GM12878 (cell line): Measurements from ENCODE around the gene NTPCR. TPM values are rescaled to one million over a fixed set of nuclear protein-coding genes. Genes with fewer than 3 reads are reported as not detected.
A peak's percentile ranks its signal among the peaks of the same experiment; 100 is the strongest.

Experiments used
- BCL11A ChIP-seq: IDR thresholded peaks from 2 replicates; pipeline ENCODE4 v1.6.1; 2011; ENCODE audit warnings: low read depth, low read length
- CEBPB ChIP-seq, 2 experiments: fragments of 150-350 bp in 1 of 2; IDR thresholded peaks; 2 replicates each; pipeline ENCODE4 v1.6.1; 2012 to 2014; ENCODE audit warnings: low read depth in 2 of 2, low read length in 2 of 2, borderline replicate concordance in 1 of 2, inconsistent platforms in 1 of 2
- CREB1 ChIP-seq: IDR thresholded peaks from 2 replicates; pipeline ENCODE4 v1.6.1; 2012; ENCODE audit warnings: low read depth, mild to moderate bottlenecking, inconsistent platforms
- ESRRA ChIP-seq: IDR thresholded peaks from 2 replicates; pipeline ENCODE4 v1.6.1; 2012; ENCODE audit warnings: mild to moderate bottlenecking, low read length, improper control_type of control experiment
- EZH2 ChIP-seq: IDR thresholded peaks from 2 replicates; pipeline ENCODE4 v1.6.1; 2012; ENCODE audit warnings: low read depth, mild to moderate bottlenecking, control low read depth, inconsistent platforms, low read length, borderline replicate concordance; ENCODE audit not compliant: control insufficient read depth
- HDGF ChIP-seq: fragments of 450-650 bp; IDR thresholded peaks from 2 replicates; pipeline ENCODE4 v1.6.1; 2016; ENCODE audit warnings: antibody characterized with exemption
- KDM1A ChIP-seq: fragments of 200-600 bp; sonication (generic); IDR thresholded peaks from 2 replicates; pipeline ENCODE4 v1.6.1; 2016; ENCODE audit warnings: borderline replicate concordance
- MTA2 ChIP-seq: fragments of 450-650 bp; IDR thresholded peaks from 2 replicates; pipeline ENCODE4 v1.6.1; 2016; ENCODE audit warnings: low read depth, mild to moderate bottlenecking, moderate library complexity
- MYC ChIP-seq: IDR thresholded peaks from 2 replicates; pipeline ENCODE4 v1.6.1; 2011; ENCODE audit warnings: mild to moderate bottlenecking, low read length, moderate library complexity, inconsistent platforms; ENCODE audit not compliant: insufficient read depth, insufficient replicate concordance, insufficient read length, severe bottlenecking
- NFIC ChIP-seq: IDR thresholded peaks from 2 replicates; pipeline ENCODE4 v1.6.1; 2012; ENCODE audit warnings: low read depth, mild to moderate bottlenecking, inconsistent platforms, low read length, moderate library complexity
- PAX5 ChIP-seq: IDR thresholded peaks from 2 replicates; pipeline ENCODE4 v1.6.1; 2011; ENCODE audit warnings: low read depth, low read length, borderline replicate concordance
- RAD21 ChIP-seq: IDR thresholded peaks from 2 replicates; pipeline ENCODE4 v1.6.1; 2011; ENCODE audit warnings: mild to moderate bottlenecking, low read depth, low read length, moderate library complexity; ENCODE audit not compliant: insufficient read depth
- RBBP5 ChIP-seq: fragments of 200-600 bp; sonication (generic); conservative IDR thresholded peaks from 2 replicates; pipeline ENCODE4 v1.6.1; 2016
- SMARCA5 ChIP-seq: fragments of 450-650 bp; IDR thresholded peaks from 2 replicates; pipeline ENCODE4 v1.6.1; 2017; ENCODE audit warnings: mild to moderate bottlenecking
- TARDBP ChIP-seq: IDR thresholded peaks from 2 replicates; pipeline ENCODE4 v1.6.1; 2016; ENCODE audit warnings: borderline replicate concordance
- TCF7 ChIP-seq: IDR thresholded peaks from 2 replicates; pipeline ENCODE4 v1.6.1; 2014; ENCODE audit warnings: antibody characterized with exemption, borderline replicate concordance
- ZZZ3 ChIP-seq: IDR thresholded peaks from 2 replicates; pipeline ENCODE4 v1.6.1; 2011; ENCODE audit warnings: low read depth; ENCODE audit not compliant: control insufficient read depth, insufficient read length
- polyA plus RNA-seq, 11 experiments: library from polyadenylated mRNA; depleted of rRNA in 4 of 11; unstranded in 6 of 11; stranded (reverse) in 5 of 11; fragments of >200 nt; fragmentation: Nextera tagmentation in 4 of 11; fragmentation: Illumina TruSeq in 1 of 11; extraction: Ambion mirVana in 4 of 11; extraction: Trizol in 1 of 11; gene quantifications; 1 replicate in 1 of 11; 2 replicates in 10 of 11; pipeline versions ENCODE4 v1.2.1 to v1.2.3, GENCODE V29; 2011 to 2016; ENCODE audit warnings: inconsistent platforms in 2 of 11, missing spikeins in 2 of 11, low read depth in 1 of 11
- total RNA-seq, 4 experiments: library from RNA; depleted of rRNA in 3 of 4; stranded (reverse); fragments of >200 nt in 3 of 4; fragmentation: Illumina TruSeq in 1 of 4; extraction: Trizol in 1 of 4; gene quantifications; 2 replicates each; pipeline versions ENCODE4 v1.2.1 to v1.2.3, GENCODE V29; 2013 to 2021
- TF ChIP-seq, protein P1 (sequence below): fragments of 450-650 bp; IDR thresholded peaks from 2 replicates; pipeline ENCODE4 v1.6.1; 2017; ENCODE audit warnings: mild to moderate bottlenecking
- TF ChIP-seq, protein P2 (sequence below): fragments of 450-650 bp; IDR thresholded peaks from 2 replicates; pipeline ENCODE4 v1.6.1; 2017; ENCODE audit warnings: low read depth, mild to moderate bottlenecking, moderate library complexity
- TF ChIP-seq, protein P3 (sequence below): fragments of 450-650 bp; formaldehyde crosslinking; IDR thresholded peaks from 2 replicates; pipeline ENCODE4 v1.4.0; 2020; ENCODE audit warnings: mild to moderate bottlenecking, moderate library complexity
- TF ChIP-seq, protein P4 (sequence below): fragments of 450-650 bp; conservative IDR thresholded peaks from 2 replicates; pipeline ENCODE4 v1.6.1; 2017; ENCODE audit warnings: mild to moderate bottlenecking, moderate library complexity

Gene NTPCR
- total and polyA plus RNA-seq, 10 of the 15 experiments (the other 5 are each of a cell fraction or from before 2014, with no cell fraction given), result 25.4 to 109 (median 56.6) TPM

DNA sequence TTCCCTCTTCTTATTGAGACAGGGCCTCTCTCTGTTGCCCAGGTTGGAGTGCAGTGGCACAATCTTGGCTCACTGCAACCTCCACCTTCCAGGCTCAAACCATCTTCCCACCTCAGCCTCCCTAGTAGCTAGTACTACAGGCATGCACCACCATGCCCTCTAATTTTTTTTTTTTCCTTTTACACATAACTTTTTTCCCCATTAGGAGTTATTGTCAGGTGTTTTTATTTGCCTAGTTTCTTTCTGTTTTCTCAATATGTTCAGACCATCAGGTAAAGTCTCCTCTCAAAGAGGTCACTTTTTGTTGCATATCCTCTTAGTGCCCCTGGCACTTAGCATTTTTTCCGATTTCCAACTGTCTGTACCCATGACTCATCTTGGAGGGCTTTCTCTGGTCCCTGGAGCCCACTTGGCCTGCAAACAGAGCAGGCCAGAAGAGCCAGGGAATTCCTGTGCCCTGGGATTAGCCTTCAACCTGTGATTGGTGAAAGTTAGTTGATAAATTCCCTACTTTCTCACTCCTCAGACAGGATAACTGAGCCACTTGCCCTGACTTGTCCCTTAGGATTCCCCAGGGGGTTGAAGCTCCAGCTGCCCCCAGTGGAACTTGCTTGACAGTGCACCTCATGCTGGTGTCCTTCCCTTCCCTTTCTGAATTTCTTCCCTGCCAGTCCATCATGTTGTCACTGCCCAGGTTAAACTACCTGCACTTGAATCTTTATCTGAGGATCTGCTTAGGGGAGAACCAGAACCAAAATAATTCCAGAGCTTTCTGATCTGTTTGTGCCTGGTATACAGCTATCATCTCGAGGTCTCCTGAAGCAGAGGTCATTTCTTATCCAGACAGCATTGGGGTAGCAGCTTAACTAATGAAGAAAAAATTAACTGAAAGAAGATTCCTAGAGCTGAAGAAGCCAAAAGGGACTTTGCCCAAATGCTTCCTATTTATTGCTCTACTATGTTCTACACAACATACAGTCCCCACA lies 2.4 kb downstream of the NTPCR start (continued):
- TF ChIP-seq SMARCA5, result peak; percentile 48; the same call in 1 of the 2 replicates
- no peak for TF ChIP-seq ESRRA
- no peak for TF ChIP-seq MYC
- TF ChIP-seq PAX5, result no peak
- no peak for TF ChIP-seq NFIC
- TF ChIP-seq RAD21, result peak; percentile 61
- TF ChIP-seq, protein P1, sequence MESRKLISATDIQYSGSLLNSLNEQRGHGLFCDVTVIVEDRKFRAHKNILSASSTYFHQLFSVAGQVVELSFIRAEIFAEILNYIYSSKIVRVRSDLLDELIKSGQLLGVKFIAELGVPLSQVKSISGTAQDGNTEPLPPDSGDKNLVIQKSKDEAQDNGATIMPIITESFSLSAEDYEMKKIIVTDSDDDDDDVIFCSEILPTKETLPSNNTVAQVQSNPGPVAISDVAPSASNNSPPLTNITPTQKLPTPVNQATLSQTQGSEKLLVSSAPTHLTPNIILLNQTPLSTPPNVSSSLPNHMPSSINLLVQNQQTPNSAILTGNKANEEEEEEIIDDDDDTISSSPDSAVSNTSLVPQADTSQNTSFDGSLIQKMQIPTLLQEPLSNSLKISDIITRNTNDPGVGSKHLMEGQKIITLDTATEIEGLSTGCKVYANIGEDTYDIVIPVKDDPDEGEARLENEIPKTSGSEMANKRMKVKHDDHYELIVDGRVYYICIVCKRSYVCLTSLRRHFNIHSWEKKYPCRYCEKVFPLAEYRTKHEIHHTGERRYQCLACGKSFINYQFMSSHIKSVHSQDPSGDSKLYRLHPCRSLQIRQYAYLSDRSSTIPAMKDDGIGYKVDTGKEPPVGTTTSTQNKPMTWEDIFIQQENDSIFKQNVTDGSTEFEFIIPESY, result no peak
- TF ChIP-seq HDGF, result no peak
- no peak for TF ChIP-seq ZZZ3
- no peak for TF ChIP-seq EZH2
- TF ChIP-seq, protein P2, sequence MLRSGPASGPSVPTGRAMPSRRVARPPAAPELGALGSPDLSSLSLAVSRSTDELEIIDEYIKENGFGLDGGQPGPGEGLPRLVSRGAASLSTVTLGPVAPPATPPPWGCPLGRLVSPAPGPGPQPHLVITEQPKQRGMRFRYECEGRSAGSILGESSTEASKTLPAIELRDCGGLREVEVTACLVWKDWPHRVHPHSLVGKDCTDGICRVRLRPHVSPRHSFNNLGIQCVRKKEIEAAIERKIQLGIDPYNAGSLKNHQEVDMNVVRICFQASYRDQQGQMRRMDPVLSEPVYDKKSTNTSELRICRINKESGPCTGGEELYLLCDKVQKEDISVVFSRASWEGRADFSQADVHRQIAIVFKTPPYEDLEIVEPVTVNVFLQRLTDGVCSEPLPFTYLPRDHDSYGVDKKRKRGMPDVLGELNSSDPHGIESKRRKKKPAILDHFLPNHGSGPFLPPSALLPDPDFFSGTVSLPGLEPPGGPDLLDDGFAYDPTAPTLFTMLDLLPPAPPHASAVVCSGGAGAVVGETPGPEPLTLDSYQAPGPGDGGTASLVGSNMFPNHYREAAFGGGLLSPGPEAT, result 0 out of 2 replicates have a peak, but pooled peaks have one; percentile 50
- no peak for TF ChIP-seq CREB1
- TF ChIP-seq, protein P3, sequence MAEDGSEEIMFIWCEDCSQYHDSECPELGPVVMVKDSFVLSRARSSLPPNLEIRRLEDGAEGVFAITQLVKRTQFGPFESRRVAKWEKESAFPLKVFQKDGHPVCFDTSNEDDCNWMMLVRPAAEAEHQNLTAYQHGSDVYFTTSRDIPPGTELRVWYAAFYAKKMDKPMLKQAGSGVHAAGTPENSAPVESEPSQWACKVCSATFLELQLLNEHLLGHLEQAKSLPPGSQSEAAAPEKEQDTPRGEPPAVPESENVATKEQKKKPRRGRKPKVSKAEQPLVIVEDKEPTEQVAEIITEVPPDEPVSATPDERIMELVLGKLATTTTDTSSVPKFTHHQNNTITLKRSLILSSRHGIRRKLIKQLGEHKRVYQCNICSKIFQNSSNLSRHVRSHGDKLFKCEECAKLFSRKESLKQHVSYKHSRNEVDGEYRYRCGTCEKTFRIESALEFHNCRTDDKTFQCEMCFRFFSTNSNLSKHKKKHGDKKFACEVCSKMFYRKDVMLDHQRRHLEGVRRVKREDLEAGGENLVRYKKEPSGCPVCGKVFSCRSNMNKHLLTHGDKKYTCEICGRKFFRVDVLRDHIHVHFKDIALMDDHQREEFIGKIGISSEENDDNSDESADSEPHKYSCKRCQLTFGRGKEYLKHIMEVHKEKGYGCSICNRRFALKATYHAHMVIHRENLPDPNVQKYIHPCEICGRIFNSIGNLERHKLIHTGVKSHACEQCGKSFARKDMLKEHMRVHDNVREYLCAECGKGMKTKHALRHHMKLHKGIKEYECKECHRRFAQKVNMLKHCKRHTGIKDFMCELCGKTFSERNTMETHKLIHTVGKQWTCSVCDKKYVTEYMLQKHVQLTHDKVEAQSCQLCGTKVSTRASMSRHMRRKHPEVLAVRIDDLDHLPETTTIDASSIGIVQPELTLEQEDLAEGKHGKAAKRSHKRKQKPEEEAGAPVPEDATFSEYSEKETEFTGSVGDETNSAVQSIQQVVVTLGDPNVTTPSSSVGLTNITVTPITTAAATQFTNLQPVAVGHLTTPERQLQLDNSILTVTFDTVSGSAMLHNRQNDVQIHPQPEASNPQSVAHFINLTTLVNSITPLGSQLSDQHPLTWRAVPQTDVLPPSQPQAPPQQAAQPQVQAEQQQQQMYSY, result no peak
- no peak for TF ChIP-seq BCL11A
- no peak for TF ChIP-seq RBBP5
- TF ChIP-seq TARDBP, result no peak
- no peak for TF ChIP-seq KDM1A
- peak; percentile 42; the same call in 1 of the 2 replicates for TF ChIP-seq MTA2
- TF ChIP-seq, protein P4, sequence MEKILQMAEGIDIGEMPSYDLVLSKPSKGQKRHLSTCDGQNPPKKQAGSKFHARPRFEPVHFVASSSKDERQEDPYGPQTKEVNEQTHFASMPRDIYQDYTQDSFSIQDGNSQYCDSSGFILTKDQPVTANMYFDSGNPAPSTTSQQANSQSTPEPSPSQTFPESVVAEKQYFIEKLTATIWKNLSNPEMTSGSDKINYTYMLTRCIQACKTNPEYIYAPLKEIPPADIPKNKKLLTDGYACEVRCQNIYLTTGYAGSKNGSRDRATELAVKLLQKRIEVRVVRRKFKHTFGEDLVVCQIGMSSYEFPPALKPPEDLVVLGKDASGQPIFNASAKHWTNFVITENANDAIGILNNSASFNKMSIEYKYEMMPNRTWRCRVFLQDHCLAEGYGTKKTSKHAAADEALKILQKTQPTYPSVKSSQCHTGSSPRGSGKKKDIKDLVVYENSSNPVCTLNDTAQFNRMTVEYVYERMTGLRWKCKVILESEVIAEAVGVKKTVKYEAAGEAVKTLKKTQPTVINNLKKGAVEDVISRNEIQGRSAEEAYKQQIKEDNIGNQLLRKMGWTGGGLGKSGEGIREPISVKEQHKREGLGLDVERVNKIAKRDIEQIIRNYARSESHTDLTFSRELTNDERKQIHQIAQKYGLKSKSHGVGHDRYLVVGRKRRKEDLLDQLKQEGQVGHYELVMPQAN, result no peak
- TF ChIP-seq TCF7, result no peak
- no peak for TF ChIP-seq CEBPB (IDR thresholded peaks at IDR 0.05; ENCODE audit: borderline replicate concordance in 1 of 2, low read depth in 2 of 2, low read length in 2 of 2)
